C4-2B (cell line): ENCODE measurements around the gene IDI1.
A peak's percentile ranks its signal among the peaks of the same experiment; 100 is the strongest.

Experiments used
- H3K27ac ChIP-seq: fragments of 450-650 bp; 2 replicates; pipeline ENCODE4 v1.5.1; 2017
- ZFX ChIP-seq: fragments of 450-650 bp; IDR thresholded peaks from 2 replicates; pipeline ENCODE4 v1.6.1; 2017
- TF ChIP-seq, protein P1 (sequence below): fragments of 450-650 bp; conservative IDR thresholded peaks from 2 replicates; pipeline ENCODE4 v1.5.1; 2017; ENCODE audit warnings: mild to moderate bottlenecking

The IDI1 gene

GRCh38 chr10:1034758-1035157 lies 14.2 kb downstream of the IDI1 start:
- TF ChIP-seq, protein P1, sequence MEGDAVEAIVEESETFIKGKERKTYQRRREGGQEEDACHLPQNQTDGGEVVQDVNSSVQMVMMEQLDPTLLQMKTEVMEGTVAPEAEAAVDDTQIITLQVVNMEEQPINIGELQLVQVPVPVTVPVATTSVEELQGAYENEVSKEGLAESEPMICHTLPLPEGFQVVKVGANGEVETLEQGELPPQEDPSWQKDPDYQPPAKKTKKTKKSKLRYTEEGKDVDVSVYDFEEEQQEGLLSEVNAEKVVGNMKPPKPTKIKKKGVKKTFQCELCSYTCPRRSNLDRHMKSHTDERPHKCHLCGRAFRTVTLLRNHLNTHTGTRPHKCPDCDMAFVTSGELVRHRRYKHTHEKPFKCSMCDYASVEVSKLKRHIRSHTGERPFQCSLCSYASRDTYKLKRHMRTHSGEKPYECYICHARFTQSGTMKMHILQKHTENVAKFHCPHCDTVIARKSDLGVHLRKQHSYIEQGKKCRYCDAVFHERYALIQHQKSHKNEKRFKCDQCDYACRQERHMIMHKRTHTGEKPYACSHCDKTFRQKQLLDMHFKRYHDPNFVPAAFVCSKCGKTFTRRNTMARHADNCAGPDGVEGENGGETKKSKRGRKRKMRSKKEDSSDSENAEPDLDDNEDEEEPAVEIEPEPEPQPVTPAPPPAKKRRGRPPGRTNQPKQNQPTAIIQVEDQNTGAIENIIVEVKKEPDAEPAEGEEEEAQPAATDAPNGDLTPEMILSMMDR: no peak
- no peak; the same call in 1 of the 2 replicates for TF ChIP-seq ZFX
- H3K27ac ChIP-seq: peak overlapping the region; percentile 71

- H3K27ac ChIP-seq: peak overlapping the region; percentile 71
- TF ChIP-seq ZFX: no peak
- TF ChIP-seq, protein P1: no peak
These were observed 15.3 kb downstream of the IDI1 start for GRCh38 chr10:1033601-1034000.

- H3K27ac ChIP-seq: no peak overlapping the region
- TF ChIP-seq, protein P1: no peak
- TF ChIP-seq ZFX: no peak
These were observed 19.1 kb downstream of the IDI1 start for GRCh38 chr10:1029838-1030237.

GRCh38 chr10:1026578-1026977 lies 22.3 kb downstream of the IDI1 start:
- H3K27ac ChIP-seq: no peak overlapping the region
- no peak for TF ChIP-seq ZFX
- TF ChIP-seq, protein P1: no peak

DNA sequence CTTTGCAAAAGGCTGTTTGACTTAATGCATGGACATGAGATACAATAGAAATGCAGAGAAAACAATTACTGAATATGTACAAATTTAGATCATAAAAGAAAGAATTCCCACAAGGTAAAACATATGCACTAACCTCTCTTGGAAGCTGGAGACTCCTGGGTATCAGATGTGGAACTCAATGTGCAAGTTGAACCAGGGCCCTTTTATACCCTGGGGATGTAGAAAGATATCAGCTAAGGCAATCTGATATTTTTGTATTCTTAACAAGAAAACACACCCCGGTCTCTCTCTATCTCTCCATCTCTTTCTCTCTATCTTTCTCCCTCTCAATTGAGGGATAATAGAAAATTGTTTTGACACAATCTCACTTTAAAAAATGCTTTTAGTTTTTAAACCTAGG lies 23.2 kb downstream of the IDI1 start, which contains the start of gene IDI2:
Gene IDI2, minus strand, starts transcription at position 177 of the 400 bp plus-strand sequence. CDS start 1,136 bp downstream, outside the sequence.
- H3K27ac ChIP-seq: no peak within 1 kb of the TSS
- no peak for TF ChIP-seq ZFX
- TF ChIP-seq, protein P1: no peak

GRCh38 chr10:1024103-1024502 lies 24.8 kb downstream of the IDI1 start:
- TF ChIP-seq, protein P1: no peak
- no peak for TF ChIP-seq ZFX
- H3K27ac ChIP-seq: no peak overlapping the region

DNA sequence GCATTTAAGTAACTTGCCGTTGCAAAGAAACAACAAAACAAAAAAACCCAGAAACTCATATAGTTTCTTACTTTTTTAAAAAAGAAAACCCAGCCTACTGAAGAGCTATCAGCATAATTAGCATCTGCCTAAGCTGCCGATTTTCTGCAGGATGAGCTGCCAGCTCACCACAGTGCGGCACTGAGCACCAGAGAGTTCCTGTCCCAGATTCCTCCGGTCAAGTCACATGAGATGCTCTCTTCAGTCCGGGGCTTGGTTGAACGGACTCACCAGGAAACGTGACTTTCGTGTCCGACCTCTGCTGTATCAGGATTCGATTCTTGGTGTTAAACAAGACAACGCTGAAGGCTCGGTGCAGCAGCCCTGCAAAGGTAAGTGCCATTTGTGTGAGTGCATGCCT lies 26.5 kb downstream of the IDI1 start:
- no peak overlapping the region for H3K27ac ChIP-seq
- TF ChIP-seq ZFX: no peak
- TF ChIP-seq, protein P1: no peak
